Central memory CD8-positive, alpha-beta T cell (primary cell): ENCODE data around the gene CDC14B.
"Not testable (repeated sequence)": the region's sequence is repeated elsewhere in the genome, so short reads cannot be mapped to it uniquely, and the experiment has no call there.

Experiments
- ATAC-seq: fragments of 150-1000 bp; cut with Tn5 transposase; replicated peaks from 2 replicates; pipeline ENCODE4 v1.10.0; 2022; ENCODE audit warnings: mild to moderate bottlenecking, moderate FRiP score, moderate number of reproducible peaks; ENCODE audit not compliant: poor library complexity, severe bottlenecking; ENCODE audit errors: extremely low read depth
- DNase-seq, 2 donors: peaks; one replicate each; pipeline ENCODE4 v3.0.0; 2021; ENCODE audit warnings: low spot score in 2 of 2
- H3K27ac Mint-ChIP-seq: one replicate; pipeline ENCODE4 v1.8.0; 2022; ENCODE audit warnings: low read depth, mild to moderate bottlenecking, moderate library complexity, mixed read lengths
- H3K27me3 Mint-ChIP-seq: one replicate; pipeline ENCODE4 v1.8.0; 2022; ENCODE audit warnings: mixed read lengths
- H3K36me3 Mint-ChIP-seq: one replicate; pipeline ENCODE4 v1.8.0; 2022; ENCODE audit warnings: mild to moderate bottlenecking, moderate library complexity, mixed read lengths; ENCODE audit not compliant: insufficient read depth
- H3K4me1 Mint-ChIP-seq: one replicate; pipeline ENCODE4 v1.8.0; 2022; ENCODE audit warnings: mixed read lengths
- H3K4me3 Mint-ChIP-seq: one replicate; pipeline ENCODE4 v1.8.0; 2022; ENCODE audit warnings: mild to moderate bottlenecking, moderate library complexity, mixed read lengths
- H3K9me3 Mint-ChIP-seq: one replicate; pipeline ENCODE4 v1.8.0; 2022; ENCODE audit warnings: mixed read lengths

The CDC14B gene

DNA sequence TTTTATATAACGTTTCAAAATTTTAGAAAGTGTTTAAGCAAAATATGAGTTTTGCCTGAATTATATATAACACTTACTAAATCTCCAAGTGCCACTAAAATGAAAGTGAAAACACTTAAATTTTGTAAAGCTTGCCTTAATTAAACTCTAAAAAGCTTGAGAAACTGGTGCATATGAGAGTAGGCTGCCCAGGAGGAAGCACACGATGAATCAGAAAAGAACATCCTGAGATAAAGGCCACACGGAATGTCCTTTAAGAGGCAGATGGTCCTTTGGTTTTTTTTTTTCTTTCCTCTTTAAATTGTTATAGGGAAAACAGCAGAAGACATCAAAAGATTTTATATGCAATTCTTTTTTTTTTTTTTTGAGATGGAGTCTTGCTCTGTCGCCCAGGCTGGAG, 109.4 kb downstream of the CDC14B start:
- Mint-ChIP-seq H3K36me3 (peaks cover 9% of the 10 kb centered on the region), H3K27me3 (no peaks in the 10 kb centered on the region), H3K4me3 (no peak overlapping the region), H3K4me1 (no peaks in the 10 kb centered on the region), H3K27ac (no peak overlapping the region), H3K9me3 (no peaks in the 10 kb centered on the region)
- DNase-seq: no peak
- no peak for ATAC-seq

GRCh38 chr9:96509848-96510247, 109.8 kb downstream of the CDC14B start:
- no peak overlapping the region for H3K27ac Mint-ChIP-seq
- DNase-seq (no peak), ATAC-seq (no peak)
- H3K4me3 Mint-ChIP-seq: no peak overlapping the region
- H3K9me3 Mint-ChIP-seq: no peaks in the 10 kb centered on the region
- peaks cover 9% of the 10 kb centered on the region for H3K36me3 Mint-ChIP-seq
- no peaks in the 10 kb centered on the region for H3K27me3 Mint-ChIP-seq
- no peaks in the 10 kb centered on the region for H3K4me1 Mint-ChIP-seq

DNA sequence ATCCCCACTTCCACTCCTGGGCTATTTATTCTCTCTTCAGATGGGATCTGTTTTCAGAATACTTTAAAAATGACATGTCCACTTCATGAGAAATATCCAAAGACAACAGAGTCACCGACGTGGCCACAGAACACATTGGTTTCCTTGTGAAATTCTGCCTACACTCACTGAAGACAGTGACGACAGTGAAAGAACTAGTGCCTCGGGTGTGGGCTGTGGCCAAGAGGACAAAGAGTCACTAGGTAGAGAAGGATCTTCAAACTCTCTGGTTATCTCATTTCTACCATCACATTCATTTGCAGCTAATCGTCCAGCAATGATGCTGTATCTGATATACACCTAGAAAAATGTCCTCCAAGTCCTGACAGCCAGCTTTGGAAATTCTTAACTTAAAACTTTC, 110.6 kb downstream of the CDC14B start:
- Mint-ChIP-seq H3K27ac (no peak overlapping the region), H3K9me3 (no peaks in the 10 kb centered on the region), H3K4me1 (no peaks in the 10 kb centered on the region), H3K27me3 (no peaks in the 10 kb centered on the region), H3K36me3 (peaks cover 7% of the 10 kb centered on the region), H3K4me3 (no peak overlapping the region)
- ATAC-seq (no peak), DNase-seq (no peak)

DNA sequence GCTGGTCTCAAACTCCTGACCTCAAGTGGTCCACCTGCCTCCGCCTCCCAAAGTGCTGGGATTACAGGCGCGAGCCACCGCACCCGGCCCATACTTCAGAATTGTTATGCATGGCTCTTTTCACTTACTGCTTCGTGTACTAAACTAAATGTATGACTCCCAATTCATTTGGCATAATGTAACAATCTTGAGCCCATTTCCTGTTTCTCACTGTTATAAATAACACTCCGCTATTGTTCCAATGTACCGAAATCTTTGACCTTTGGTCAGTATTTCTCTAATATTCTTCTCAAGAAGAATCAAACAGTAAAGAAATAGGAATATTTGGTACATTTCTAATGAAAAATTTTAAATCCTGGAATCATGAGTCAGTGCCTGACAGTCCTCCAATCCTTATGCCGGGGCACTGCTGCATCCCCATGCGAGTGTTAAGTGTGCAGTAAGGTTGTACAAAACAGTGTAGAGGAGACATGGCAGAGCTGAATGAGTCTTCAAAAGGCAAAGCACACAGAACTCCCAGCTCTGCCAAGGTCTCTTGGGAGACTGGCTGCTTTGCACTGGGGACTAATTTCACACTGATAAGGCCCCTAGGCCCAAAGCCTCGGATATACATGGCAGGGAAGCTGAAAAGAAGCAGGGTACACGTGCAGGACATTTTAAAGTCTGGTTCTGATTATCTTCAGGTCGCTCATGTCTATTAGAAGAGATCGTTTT, 111.3 kb downstream of the CDC14B start:
- ATAC-seq (no peak), DNase-seq (no peak)
- Mint-ChIP-seq H3K27ac (no peak overlapping the region), H3K4me1 (no peaks in the 10 kb centered on the region), H3K27me3 (no peaks in the 10 kb centered on the region), H3K9me3 (no peaks in the 10 kb centered on the region), H3K4me3 (no peak overlapping the region), H3K36me3 (peaks cover 4% of the 10 kb centered on the region)

- H3K36me3 Mint-ChIP-seq: peaks cover 4% of the 10 kb centered on the region
- no peak for ATAC-seq
- H3K4me3 Mint-ChIP-seq: no peak overlapping the region
- no peaks in the 10 kb centered on the region for H3K4me1 Mint-ChIP-seq
- no peak for DNase-seq
- H3K9me3 Mint-ChIP-seq: no peaks in the 10 kb centered on the region
- no peak overlapping the region for H3K27ac Mint-ChIP-seq
- no peaks in the 10 kb centered on the region for H3K27me3 Mint-ChIP-seq
Measured at GRCh38 chr9:96505316-96505991, 114.2 kb downstream of the CDC14B start.

DNA sequence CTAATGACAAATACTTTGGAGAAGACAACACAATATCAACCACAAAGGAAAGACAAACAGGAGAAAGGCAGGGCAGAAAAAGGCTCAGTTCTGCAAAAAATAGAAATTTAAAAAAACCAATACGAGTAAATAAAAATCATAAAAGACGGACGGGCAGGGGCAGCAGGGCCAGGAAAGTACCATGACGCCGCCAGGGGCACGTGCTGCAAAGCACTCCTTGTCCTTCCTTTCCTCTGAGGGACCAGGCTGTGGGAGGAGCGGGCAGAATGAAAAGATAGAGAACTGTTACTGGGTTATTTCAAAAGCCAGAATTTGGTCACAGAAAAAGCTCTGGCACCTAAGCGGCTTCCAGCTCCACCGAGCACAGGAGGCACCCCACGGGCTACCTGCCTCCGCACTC, 115.7 kb downstream of the CDC14B start:
- Mint-ChIP-seq H3K27me3 (no peaks in the 10 kb centered on the region), H3K9me3 (no peaks in the 10 kb centered on the region)

DNA sequence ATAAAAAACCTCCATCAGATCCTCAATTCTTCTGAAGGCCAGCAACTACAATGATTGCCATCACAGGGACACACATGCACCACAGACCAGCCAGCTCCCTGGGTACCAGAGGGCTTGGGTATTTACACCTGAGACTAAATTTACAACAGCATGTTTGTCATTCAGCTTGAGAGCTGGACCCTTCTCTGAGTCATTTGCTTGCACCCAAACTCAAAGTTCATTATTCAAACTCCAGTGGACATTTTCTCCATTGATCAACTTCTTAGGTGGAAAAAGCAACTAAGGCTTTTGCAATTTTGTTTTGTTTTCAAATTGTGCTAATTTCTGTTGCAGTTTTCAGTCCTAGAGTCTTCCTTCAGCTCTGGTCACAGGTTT, 116.3 kb downstream of the CDC14B start:
- H3K27me3 Mint-ChIP-seq, DNase-seq, ATAC-seq, H3K9me3 Mint-ChIP-seq, H3K27ac Mint-ChIP-seq, H3K36me3 Mint-ChIP-seq, H3K4me3 Mint-ChIP-seq, H3K4me1 Mint-ChIP-seq: not testable (repeated sequence)

More for the DNA sequence above, 115.7 kb downstream of the CDC14B start:
- DNase-seq: no peak
- Mint-ChIP-seq H3K4me3 (no peak overlapping the region), H3K36me3 (peaks cover 1% of the 10 kb centered on the region), H3K4me1 (no peaks in the 10 kb centered on the region), H3K27ac (no peak overlapping the region)
- ATAC-seq: no peak

DNA sequence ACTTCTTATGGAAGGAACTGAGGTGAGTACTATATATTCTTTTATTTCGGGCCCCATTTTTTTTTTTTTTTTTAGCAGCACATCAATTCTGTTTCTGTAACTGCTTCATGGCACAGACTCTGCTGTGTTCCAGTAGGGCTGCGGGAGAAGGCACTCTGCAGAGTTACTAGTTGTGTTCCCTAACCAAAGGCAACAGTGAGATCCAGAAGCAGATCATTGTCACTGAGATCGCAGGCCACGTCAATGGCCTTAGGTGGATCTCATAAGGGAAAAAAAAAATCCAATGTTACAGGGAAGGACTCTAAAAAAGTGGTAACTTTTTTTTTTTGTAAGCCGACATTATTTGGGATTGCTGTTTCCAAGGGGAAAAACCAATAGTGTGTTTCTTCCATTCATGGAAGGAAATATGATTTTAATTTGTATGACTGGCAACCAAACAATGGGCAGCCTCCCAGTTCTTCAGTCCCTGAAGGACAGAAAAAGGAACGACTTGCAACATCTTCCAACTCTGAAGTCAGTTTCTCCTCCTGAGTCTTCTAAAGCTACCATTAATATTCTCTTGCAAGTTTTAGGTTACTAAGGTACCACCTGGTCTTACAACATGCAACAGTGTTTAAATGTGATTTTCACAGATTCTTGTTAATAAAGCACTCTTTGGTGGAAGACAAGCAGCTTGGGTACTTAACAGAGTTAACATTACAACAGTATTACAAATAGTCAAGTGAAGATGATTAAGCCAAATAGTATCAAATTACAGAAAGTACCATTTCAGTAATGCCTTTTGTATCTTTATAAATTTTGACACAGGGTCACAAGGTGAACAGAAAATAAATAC, 116.9 kb downstream of the CDC14B start:
- no peak for ATAC-seq
- no peaks in the 10 kb centered on the region for H3K9me3 Mint-ChIP-seq
- H3K27me3 Mint-ChIP-seq: no peaks in the 10 kb centered on the region

GRCh38 chr9:96501633-96502538, 117.8 kb downstream of the CDC14B start:
- Mint-ChIP-seq H3K4me3 (no peak overlapping the region), H3K36me3 (peaks cover 1% of the 10 kb centered on the region)

More for the DNA sequence above, 116.9 kb downstream of the CDC14B start:
- no peak overlapping the region for H3K4me3 Mint-ChIP-seq
- peaks cover 1% of the 10 kb centered on the region for H3K36me3 Mint-ChIP-seq
- no peak for DNase-seq
- H3K27ac Mint-ChIP-seq: no peak overlapping the region
- no peaks in the 10 kb centered on the region for H3K4me1 Mint-ChIP-seq

GRCh38 chr9:96500696-96501632, 118.7 kb downstream of the CDC14B start:
- Mint-ChIP-seq H3K9me3 (no peaks in the 10 kb centered on the region), H3K27me3 (no peaks in the 10 kb centered on the region), H3K27ac (no peak overlapping the region), H3K4me3 (no peak overlapping the region), H3K4me1 (no peaks in the 10 kb centered on the region), H3K36me3 (peaks cover 1% of the 10 kb centered on the region)
- DNase-seq (no peak), ATAC-seq (no peak)

More at GRCh38 chr9:96501633-96502538, 117.8 kb downstream of the CDC14B start:
- H3K9me3 Mint-ChIP-seq: no peaks in the 10 kb centered on the region
- DNase-seq: no peak
- no peaks in the 10 kb centered on the region for H3K27me3 Mint-ChIP-seq
- H3K27ac Mint-ChIP-seq: no peak overlapping the region
- H3K4me1 Mint-ChIP-seq: no peaks in the 10 kb centered on the region
- no peak for ATAC-seq

DNA sequence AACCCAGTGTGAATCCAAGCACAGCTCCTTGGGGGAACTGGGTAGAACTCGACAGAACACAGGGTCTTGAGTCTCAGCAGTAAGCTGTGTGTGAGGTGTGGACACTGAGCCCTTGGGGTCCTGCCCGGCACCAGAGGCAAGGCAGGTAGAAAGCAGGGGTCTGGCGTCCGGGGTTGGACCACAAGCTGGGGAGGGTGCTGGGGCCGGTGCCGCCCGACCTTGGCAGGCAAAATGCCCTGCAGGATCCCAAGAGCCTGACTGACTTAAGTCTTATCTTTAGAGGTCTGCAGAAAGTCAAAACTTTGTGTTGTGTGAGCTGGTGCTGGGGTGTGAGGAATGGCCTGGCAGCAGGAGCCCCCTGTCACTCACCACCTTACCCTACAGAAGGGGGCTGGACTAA, 120.4 kb downstream of the CDC14B start:
- no peaks in the 10 kb centered on the region for H3K4me1 Mint-ChIP-seq
- no peaks in the 10 kb centered on the region for H3K27me3 Mint-ChIP-seq
- no peak overlapping the region for H3K27ac Mint-ChIP-seq
- DNase-seq: no peak
- no peak for ATAC-seq
- peaks cover 3% of the 10 kb centered on the region for H3K36me3 Mint-ChIP-seq
- no peaks in the 10 kb centered on the region for H3K9me3 Mint-ChIP-seq
- no peak overlapping the region for H3K4me3 Mint-ChIP-seq
